Measurements from ENCODE around the gene TM4SF4. TPM values are rescaled to one million over a fixed set of nuclear protein-coding genes. Genes with fewer than 3 reads are reported as not detected.

Gene TM4SF4
- total and polyA plus RNA-seq, 2 of the 8 experiments (the other 6 are each of a cell fraction or from before 2014, with no cell fraction given): not detected

DNA sequence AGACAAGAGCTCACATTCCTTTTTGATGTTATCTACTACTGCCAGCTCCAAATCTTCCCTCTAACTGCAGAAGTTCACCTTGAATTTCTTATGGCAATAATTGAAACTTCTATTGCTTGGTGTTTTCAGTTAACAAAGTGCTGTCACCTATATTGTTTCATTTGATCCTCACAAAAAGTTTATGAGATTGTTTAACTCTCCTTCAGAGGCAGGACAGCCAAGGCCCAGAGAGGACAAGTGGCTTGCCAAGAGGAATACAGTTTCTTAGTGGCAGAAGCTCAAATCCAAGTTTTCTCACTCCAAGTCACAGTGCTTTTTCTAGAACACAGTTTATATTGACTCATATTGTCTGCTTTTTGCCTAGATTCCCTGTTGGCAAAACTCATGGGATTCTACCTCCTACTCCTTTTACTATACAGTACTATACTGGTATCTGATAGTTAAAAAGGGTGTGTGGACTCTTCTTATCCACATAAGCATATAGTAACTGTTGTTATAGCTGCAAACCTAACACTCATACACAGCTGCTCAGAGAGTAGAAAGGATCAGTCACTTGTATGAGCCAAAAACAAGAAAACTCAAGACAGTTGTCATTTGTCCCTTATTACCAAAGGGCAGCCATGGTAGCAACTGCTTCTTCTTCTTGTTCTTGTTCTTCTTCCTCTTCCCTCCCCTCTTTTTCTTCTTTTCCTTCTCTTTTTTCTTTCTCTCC, 15.9 kb downstream of the TM4SF4 start:
- Histone ChIP-seq H3K4me3 (ENCODE audit: extremely low read depth in 1 of 4, insufficient read depth in 2 of 4, low read depth in 3 of 4, low read length in 4 of 4) (no peak overlapping the region), H2BK20ac (ENCODE audit: low read length) (no peak overlapping the region), H2BK15ac (ENCODE audit: low read length) (no peak overlapping the region), H3K27me3 (replicated peaks in 1 of 4; ENCODE audit: control insufficient read depth in 3 of 4, extremely low read depth in 1 of 4, insufficient read depth in 3 of 4, low read length in 3 of 4) (no peaks in the 10 kb centered on the region), H4K20me1 (replicated peaks in 1 of 2; ENCODE audit: control insufficient read depth in 1 of 2, insufficient read depth in 2 of 2, low read length in 2 of 2) (no peaks in the 10 kb centered on the region), H3K18ac (ENCODE audit: extremely low read depth, low read length) (no peak overlapping the region), H2BK120ac (replicated peaks; ENCODE audit: low read depth, low read length) (no peak overlapping the region), H3K36me3 (ENCODE audit: control insufficient read depth in 2 of 4, insufficient read depth in 4 of 4, low read length in 3 of 4) (no peaks in the 10 kb centered on the region), H3K4me2 (ENCODE audit: insufficient read depth in 1 of 2, low read depth in 2 of 2, low read length in 2 of 2) (no peak overlapping the region), H2BK5ac (ENCODE audit: low read depth, low read length) (no peak overlapping the region), H3K27ac (ENCODE audit: low read depth, low read length) (no peak overlapping the region), H3K9ac (replicated peaks in 1 of 4; ENCODE audit: extremely low read depth in 1 of 4, low read depth in 3 of 4, low read length in 3 of 4) (no peak overlapping the region), H3K79me1 (ENCODE audit: low read depth, low read length) (no peaks in the 10 kb centered on the region), H3K56ac (replicated peaks; ENCODE audit: insufficient read length, low read depth, low read length) (no peak overlapping the region), H2BK12ac (ENCODE audit: low read depth, low read length) (no peak overlapping the region), H4K91ac (replicated peaks; ENCODE audit: insufficient read length, low read length) (no peak overlapping the region), H4K5ac (ENCODE audit: insufficient read length, low read depth, low read length) (no peak overlapping the region), H3K4ac (replicated peaks; ENCODE audit: insufficient read length, low read depth, low read length) (no peak overlapping the region), H3K9me3 (ENCODE audit: insufficient read depth in 2 of 2, low read depth in 1 of 2, low read length in 1 of 2) (no peaks in the 10 kb centered on the region), H3K4me1 (replicated peaks in 1 of 4; ENCODE audit: control insufficient read depth in 3 of 4, insufficient read depth in 4 of 4, low read length in 3 of 4) (peaks cover 0 to 3% (median under 1%) of the 10 kb centered on the region in 4 experiments; a peak in 3 of 7 replicates), H3K23ac (ENCODE audit: insufficient read length) (no peak overlapping the region), H3K14ac (ENCODE audit: insufficient read length) (no peak overlapping the region), H2AK5ac (ENCODE audit: low read depth, low read length) (no peak overlapping the region), H2AFZ (ENCODE audit: low read length) (no peak overlapping the region), H3K79me2 (ENCODE audit: control insufficient read depth in 1 of 2, insufficient read depth in 2 of 2, low read length in 2 of 2) (no peaks in the 10 kb centered on the region), H3K23me2 (ENCODE audit: low read depth, low read length) (no peaks in the 10 kb centered on the region), H4K8ac (ENCODE audit: extremely low read depth, insufficient read depth, low read length) (no peak overlapping the region)
- POLR2A ChIA-PET (ENCODE audit: partially characterized antibody): interaction anchor here (0.8 kb wide), 1 partner anchor 261 kb away, joined by 3 read pairs; no protein-coding TSS in a partner anchor
- DNase-seq (ENCODE audit: low read depth in 1 of 2, low spot score in 2 of 2): no peak
- FAIRE-seq: no peak
- CTCF ChIA-PET (ENCODE audit: partially characterized antibody): interaction anchor here (0.6 to 11.3 kb wide), 26 partner anchors 7 to 1537 kb away, joined by 3 to 107 read pairs (median 4); partner anchors contain the start of gene TM4SF4
- TF ChIP-seq KDM1A (IDR thresholded peaks at IDR 0.05; ENCODE audit: borderline replicate concordance, low read length): no peak
- TF ChIP-seq TCF12 (IDR thresholded peaks at IDR 0.05; ENCODE audit: low read depth, low read length): no peak
- TF ChIP-seq RAD21 (IDR thresholded peaks at IDR 0.05 in 1 of 2, conservative IDR thresholded peaks at IDR 0.05 in 1 of 2; ENCODE audit: low read depth in 2 of 2, low read length in 2 of 2): no peak
- no peak for TF ChIP-seq POLR2A (IDR thresholded peaks at IDR 0.05; ENCODE audit: control extremely low read depth in 1 of 2, low read depth in 2 of 2, low read length in 2 of 2)

All from H1 (cell line).